OCI-LY1 (cell line): ENCODE data around the gene ADCY9.

Experiments
- EZH2 ChIP-seq: fragments of 200-600 bp; sonication (generic), shearing (Covaris generic); IDR thresholded peaks from 2 replicates; pipeline ENCODE4 v1.8.0; 2017; ENCODE audit warnings: borderline replicate concordance, mixed run types, mild to moderate bottlenecking, antibody characterized with exemption, low read length, moderate library complexity, mixed read lengths
- TF ChIP-seq, protein P1 (sequence below): fragments of 200-600 bp; sonication (generic), shearing (Covaris generic); IDR thresholded peaks from 2 replicates; pipeline ENCODE4 v1.5.1; 2017; ENCODE audit warnings: mild to moderate bottlenecking, antibody characterized with exemption, low read length, moderate library complexity, mixed read lengths

DNA sequence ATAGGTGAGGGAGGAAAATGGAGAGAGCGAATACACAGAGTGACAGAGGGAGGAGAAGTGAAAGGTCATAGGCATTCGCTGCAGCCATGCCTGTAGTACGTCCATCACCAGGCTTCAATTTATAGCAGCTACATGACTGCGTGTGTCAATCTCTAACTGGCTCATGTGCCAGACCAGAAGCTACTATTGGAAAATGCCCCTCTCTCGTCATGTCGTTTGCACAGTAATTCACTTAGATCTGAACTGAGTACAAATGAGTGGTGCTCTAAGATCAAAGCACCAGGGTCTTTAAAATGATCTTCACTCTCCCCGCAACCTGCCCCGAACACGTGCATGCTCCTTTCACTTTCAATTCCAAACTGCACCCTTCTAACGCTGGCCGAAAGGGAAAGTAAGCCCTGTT, 51.3 kb downstream of the ADCY9 start:
- TF ChIP-seq, protein P1, sequence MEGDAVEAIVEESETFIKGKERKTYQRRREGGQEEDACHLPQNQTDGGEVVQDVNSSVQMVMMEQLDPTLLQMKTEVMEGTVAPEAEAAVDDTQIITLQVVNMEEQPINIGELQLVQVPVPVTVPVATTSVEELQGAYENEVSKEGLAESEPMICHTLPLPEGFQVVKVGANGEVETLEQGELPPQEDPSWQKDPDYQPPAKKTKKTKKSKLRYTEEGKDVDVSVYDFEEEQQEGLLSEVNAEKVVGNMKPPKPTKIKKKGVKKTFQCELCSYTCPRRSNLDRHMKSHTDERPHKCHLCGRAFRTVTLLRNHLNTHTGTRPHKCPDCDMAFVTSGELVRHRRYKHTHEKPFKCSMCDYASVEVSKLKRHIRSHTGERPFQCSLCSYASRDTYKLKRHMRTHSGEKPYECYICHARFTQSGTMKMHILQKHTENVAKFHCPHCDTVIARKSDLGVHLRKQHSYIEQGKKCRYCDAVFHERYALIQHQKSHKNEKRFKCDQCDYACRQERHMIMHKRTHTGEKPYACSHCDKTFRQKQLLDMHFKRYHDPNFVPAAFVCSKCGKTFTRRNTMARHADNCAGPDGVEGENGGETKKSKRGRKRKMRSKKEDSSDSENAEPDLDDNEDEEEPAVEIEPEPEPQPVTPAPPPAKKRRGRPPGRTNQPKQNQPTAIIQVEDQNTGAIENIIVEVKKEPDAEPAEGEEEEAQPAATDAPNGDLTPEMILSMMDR = no peak
- TF ChIP-seq EZH2 = no peak
